T-helper 1 cell (primary cell): ENCODE data around the gene PHACTR3.

Source experiments
- DNase-seq, 5 donors: peaks; one replicate each; pipeline ENCODE4 v3.0.0-alpha.2; 2012 to 2020

The PHACTR3 gene

DNA sequence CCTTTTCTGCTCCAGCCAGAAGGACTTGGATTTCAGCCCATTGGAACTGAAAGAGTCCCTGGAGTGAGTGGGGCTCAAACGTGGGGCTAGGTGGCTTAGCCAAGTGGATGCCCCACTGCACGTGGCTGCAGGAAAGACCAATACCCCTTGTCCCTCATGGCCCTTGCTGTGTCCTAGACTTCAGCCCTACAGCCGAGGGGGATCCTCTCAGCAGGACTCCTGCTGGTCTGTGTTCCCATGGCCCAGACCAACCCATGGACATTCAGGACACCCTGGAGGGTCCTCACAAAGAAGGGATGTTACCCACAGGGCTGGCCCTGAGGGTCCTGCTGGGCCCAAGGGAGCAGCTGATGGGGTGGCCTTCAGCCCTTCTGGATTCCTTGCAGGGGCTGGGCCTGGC, 30.0 kb upstream of the PHACTR3 start:
- no peak for DNase-seq

GRCh38 chr20:59575216-59575615, 29.1 kb upstream of the PHACTR3 start:
- DNase-seq: no peak

DNA sequence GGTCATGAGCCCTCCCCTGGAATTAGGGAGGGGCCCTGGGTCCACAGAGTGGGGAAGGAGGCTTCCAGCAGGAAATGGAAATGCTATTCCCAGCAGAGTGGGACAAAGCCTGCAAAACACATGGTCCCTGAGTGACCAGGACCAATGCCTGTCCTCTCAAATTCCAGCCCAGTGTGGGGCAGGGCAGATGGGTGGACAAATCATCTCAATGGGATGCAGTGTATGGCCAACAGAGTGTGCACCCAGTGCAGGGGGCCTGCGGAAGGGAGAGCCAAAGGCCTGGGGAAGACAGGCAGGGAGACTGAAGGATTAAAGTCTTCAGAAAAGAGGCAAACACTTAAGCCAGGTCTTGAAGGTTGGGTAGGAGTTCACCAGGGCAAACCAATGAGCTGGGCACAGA, 28.7 kb upstream of the PHACTR3 start:
- DNase-seq: no peak

DNA sequence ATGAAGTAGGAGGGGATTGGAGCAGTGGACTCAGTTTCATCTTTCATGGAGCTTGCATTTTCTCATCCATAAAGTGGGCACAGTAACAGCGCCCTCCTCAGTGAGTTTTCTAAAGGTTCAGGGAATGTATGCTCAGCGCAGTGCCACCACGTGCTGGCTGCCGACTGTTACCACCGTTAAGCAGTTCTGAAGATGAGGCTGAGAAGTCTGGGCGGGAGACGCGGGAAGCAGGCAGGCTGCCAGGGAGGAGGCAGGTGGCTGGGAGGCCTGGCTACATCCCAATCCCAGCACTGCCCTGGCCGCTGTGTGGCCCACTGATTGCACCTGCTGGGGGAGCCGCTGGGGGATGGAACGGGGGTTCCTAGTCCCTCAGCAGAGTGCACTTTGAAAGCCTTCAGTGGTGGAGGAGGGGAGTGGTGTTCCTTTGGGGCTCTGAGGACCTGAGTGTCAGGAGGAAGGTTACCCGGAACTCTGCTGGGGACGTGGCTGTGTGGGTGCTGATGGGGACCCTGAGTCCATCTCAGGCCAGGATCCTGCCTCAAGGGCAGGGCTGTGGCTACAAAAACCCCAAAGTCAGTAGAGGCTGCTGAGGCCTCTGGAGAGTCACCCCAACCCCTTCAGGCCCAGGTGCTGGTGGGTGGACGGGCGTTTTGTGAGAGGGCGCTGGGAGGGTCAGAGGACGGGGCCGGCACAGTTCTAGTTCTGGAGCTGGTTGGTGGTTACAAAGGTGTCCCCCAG, 28.0 kb upstream of the PHACTR3 start:
- no peak for DNase-seq

DNA sequence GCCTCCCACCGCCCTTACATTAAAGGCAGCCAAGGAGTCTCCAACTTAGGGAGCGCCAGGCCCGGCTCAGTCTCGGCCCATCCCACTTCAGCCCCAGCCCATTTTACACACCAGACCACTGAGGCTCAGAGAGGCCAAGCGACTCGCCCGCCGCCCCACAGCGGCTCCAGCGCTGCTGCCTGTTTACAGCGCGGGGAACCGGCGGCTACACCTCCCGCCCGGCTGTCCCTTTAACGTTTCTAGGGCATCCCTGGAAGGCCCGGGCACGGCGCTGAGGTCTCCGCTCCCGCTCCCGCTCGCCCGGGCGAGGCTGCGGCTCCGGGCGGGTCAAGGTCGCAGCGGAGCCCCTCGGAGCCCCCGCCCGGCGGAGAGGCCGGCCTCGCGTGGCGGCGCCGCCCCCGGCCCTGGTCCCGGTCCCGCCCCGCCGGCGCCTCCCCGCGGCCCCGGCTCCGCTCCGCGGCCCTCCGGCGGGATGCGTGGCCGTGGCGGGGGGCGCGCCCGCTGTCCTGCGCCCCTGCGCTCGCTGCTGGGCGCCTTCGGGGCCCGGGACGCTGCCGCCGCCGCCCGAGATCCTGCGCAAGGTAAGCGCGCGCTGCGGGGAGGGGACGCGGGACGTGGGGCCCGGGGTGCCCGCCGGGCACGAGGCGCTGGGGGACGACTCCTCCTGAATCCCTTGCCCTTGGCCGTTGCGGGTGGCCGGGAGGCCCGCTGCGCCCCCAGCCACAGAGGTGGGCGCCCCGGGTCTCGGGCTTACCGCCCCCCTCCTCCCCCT, 27.1 kb upstream of the PHACTR3 start:
- no peak for DNase-seq

DNA sequence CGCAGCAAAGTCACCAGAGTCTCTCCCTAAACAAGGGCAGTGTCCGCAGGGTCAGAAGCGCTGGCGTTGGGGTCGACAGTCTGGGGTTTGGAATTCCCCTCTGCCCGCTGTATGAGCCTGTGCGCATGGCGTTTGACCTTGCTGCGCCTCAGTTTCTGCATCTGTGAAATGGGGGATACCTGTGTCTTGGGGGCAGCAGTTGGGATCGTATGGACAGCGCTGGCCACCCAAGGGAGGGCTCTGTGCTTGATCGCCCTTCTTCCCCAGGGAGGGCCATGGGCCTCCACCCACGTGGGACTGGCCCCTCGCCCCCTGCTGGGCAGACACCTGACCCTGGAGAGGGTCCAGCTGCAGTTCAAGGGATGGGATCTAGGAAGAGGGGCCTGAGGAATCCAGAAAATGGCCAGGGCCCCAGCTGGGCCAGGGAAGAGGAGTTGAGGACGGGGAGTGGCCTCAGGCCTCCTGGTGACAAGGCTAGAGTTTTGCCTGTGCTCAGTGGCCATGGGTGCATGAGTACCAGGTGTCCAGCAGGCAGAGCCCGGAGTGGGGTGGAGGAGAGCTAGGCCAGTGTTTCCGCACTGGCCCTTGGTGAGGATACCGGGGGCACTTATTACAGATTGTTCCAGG, 26.4 kb upstream of the PHACTR3 start:
- DNase-seq: no peak

DNA sequence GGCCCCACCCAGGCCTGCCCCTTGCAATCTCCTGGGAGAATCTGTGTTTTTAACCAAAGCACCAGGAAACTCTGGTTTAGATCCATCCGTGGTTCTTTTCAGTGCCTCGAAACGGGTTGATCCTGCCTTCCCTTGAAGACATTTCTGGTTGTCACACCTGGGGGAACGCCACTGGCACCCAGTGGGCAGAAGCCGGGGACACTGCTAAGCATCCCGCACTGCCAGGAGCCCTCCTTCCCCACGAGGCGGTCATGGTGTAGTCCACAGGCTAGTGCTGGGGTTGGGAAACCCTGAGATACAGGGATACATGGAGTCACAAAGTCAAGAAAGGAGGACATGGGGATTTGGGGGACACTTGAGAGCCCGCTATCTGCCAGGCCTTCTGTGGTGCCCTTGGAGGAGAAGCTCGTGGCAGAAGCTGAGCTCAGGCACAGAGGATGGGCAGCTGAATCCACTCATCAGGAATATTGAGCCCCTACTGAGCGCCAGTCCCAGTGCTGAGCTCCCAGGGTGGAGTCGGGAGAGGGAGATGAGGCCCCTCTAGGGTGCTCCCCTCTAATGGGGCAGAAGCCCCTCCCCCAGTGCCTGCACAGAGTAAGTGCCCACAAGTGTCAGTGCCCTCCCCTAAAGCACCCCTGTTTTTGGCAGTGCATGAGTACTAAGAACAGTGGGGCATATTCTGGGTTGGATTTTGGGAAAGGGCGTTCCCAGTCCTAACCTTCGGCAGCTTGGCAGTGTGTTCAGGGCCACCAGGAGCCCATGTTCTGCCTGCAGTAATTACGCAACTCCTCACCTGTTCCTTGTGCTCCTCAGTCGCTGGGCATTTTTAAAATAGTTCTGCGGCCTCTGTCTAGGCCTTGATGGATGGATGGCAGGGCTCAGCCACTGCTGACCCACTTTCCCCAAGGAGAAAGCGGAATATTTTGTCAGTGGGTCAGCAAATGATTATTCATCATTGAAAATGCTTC, 25.6 kb upstream of the PHACTR3 start:
- no peak for DNase-seq

- no peak for DNase-seq
Measured at GRCh38 chr20:59579404-59580145, 24.8 kb upstream of the PHACTR3 start.

- no peak for DNase-seq
Measured at GRCh38 chr20:59580146-59580946, 24.0 kb upstream of the PHACTR3 start.

DNA sequence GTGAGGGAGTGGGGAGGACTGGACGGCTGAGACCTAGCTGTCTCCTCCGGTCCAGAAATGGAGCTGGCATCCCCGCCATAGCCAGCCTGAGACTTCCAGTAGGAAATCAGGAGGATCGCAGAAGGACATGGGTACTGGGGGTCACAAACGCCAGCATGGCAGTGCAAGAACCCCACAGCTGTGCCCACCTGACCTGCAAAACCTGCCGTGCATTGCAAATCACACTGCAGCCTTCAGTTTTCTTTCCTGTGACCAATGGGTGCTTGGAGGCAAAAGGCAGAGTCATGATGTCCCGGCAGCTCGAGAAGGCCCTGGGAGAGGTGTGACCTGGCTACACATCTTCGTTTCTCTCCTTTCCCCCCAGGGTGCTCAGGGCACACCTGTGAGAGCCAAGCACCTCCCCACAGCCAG, 23.3 kb upstream of the PHACTR3 start:
- DNase-seq: no peak

- no peak for DNase-seq
Measured at GRCh38 chr20:59581993-59582679, 22.2 kb upstream of the PHACTR3 start.

DNA sequence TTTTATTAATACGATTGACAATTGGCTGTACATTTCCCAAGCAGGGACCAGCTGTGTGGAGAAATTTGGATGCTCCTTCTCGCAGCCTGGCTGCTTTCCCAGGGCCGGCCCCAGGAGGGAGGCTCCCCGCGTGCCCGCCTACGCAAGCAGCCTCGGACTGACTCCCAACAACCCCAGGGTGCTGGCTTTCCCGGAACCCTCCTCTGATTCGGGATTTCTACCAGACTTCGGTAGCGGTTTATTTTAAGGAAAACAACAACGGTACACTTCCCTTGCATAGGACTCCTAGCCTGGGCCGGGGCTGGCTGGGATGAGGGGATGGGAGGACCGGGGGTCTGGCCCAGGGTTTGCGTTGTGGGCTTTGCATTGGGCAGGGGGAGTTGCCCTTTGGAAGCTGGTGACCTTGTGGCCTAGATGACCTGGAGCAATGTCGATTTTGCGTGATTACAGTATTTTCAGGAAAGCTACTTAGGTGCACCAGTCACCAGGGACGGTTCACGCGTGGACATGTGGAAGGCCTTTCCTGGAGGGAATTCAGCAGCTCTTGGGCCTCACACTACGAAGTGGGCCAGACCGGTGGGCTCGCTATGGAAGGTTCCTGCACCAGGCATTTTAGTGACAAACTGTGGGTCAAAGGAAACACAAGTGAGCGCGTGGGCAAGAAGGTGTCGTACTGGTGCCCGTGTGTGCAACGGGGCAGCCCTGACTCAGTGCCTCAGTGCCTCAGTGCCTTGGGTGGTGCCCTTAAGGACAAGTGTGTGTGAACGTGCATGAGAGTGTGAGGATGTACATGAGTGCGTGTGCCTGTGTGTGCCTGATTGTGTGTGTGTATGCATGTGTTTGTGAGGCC, 20.7 kb upstream of the PHACTR3 start:
- no peak for DNase-seq

GRCh38 chr20:59584278-59584925, 19.9 kb upstream of the PHACTR3 start:
- no peak for DNase-seq

DNA sequence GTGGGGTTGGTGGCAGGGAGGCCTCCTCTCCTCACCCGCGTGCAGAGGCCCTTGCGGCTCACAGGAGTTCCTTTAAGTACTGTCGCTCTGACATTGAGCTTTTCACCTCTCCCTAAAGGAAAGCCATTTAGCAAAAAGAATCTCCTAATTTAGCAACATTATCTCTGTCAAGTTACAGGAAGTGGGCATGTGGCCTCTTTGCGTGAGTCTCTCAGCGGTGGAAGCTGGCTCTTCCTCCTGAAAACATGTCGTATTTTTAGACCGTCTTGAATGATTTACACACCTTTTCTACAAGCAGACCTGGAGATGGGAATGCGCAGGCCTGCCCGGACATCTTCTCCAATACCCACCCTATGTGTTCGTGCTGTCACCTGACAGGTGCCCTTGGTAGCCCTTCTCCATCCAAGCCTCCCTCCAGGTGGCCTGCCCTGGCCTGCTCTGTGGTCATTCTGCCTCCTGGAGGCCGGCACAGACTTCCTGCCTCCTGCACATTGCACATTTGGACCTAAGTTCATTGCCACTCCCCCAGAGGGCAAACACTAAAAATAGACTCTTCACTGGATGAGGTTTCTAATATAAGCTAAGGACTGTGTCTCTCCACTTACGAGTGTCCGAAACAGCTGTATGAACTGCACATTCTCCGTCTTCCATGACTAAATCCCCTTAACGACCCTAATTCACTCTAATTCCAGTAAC, 18.5 kb upstream of the PHACTR3 start:
- DNase-seq: no peak

DNA sequence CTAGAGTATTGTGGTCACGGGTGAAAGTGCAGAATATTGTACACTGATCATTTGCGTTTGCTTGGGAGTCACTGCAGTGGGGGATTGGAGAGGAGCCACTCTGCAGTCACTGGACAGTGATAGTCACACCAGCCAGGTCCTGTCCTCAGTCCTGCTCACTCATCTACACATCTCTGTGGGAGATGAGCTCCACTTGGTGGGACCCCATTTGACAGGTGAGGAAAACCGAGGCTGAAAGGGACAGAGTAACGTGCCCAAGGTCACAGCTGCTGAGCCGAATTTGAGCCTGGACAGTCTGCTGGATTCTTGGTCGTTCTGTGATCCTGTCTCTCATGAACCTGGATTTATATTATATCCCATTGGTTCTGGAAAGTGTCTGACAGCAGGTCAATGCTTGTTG, 17.7 kb upstream of the PHACTR3 start:
- no peak for DNase-seq

DNA sequence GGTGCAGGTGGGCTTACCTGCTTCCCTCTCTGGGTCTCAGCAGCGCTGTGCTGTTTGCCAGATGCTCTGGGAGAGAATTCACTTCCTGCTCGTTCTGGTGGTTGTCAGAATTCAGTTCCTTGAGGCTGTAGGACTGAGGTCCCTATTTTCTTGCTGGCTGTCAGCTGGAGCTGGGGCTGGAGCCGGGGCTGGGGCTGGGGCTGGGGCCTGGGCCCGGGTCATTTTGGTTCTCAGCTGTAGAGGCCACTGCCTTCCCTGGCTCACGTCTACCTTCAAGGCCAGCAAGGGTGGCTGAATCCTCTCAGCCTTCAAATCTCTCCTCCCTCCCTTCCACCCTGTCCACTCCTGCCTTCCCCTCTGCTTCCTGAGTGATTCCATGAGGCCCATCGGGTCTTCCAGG, 16.8 kb upstream of the PHACTR3 start:
- DNase-seq: no peak

DNA sequence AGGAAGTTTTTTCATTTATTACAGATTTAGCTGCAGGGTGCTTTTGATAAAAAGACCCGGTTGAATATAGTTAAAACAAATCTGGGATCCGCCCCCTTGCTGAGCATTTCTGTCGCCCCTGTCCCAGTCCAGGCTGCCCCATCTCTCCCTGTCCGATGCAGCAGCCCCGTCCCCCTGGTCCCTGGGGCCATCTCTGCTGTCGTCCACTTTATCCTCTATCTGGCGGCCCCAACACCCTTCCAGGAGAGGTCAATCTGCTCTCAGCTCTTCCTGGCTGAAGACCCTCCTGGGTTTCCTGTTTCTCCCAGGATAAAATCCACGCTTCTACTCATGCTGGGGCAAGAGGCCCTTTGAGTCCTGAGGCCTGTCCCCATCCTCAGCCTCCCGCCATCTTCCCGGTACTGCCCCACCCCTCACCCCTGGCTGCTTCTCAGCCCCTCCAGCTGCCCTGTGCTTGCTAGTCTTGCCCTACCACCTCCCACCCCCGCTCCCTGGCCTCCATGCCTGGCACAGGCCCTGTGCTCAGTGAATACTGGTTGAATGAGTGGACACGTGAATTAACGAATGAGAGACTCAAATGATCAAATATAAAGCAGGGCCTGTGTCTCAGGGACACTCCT, 16.0 kb upstream of the PHACTR3 start:
- no peak for DNase-seq
